HL-60 (cell line): ENCODE measurements around the gene PPP2R2D.

Experiments
- GABPA ChIP-seq: IDR thresholded peaks from 2 replicates; pipeline ENCODE4 v1.6.1; 2012; ENCODE audit warnings: low read depth
- POLR2AphosphoS5 ChIP-seq: IDR thresholded peaks from 2 replicates; pipeline ENCODE4 v1.6.1; 2012; ENCODE audit warnings: low read depth
- SPI1 ChIP-seq: IDR thresholded peaks from 2 replicates; pipeline ENCODE4 v1.6.1; 2012; ENCODE audit warnings: low read depth, mild to moderate bottlenecking, borderline replicate concordance
- TF ChIP-seq, protein P1 (sequence below): IDR thresholded peaks from one replicate; pipeline ENCODE4 v1.5.1; 2011; ENCODE audit warnings: low read length, control low read depth, inconsistent platforms; ENCODE audit not compliant: insufficient read depth
- TF ChIP-seq, protein P2 (sequence below): IDR thresholded peaks from 2 replicates; pipeline ENCODE4 v1.6.1; 2012; ENCODE audit warnings: low read depth; ENCODE audit not compliant: insufficient replicate concordance

DNA sequence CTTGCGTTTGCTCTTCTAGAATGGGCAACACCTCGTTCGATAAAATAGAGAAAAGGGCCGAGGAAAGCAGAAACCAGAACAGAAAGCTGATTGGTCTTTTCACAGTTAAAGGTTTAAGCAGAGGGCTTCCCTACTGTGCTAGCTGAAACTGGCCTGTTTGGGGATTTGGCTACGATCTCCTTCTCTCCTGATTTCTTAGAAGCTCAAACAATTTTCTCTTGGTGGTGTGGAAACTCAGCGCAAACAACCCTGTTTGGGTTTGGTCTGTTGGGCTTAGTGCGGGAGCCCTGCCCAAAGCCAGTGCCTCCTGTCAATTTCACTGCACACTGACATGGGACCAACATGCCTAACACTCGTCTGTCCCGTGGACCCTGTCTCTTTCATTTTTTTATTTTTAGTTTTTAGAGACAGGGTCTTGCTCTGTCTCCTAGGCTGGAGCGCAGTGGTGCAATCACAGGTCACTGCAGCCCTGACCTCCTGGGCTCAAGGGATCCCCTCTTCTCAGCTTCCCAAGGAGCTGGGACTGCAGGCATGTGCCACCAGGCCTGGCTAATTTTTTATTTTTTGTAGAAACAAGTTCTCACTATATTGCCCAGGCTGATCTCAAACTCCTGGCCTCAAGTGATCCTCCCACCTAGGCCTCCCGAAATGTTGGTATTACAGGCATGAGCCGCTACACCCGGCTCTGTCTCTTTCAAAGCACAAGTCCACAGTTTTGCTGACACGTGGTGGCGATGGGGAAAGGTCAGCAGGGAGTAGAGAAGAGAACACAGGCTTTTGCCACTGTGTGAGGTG, 97.4 kb downstream of the PPP2R2D start:
- no peak for TF ChIP-seq POLR2AphosphoS5
- TF ChIP-seq, protein P1, sequence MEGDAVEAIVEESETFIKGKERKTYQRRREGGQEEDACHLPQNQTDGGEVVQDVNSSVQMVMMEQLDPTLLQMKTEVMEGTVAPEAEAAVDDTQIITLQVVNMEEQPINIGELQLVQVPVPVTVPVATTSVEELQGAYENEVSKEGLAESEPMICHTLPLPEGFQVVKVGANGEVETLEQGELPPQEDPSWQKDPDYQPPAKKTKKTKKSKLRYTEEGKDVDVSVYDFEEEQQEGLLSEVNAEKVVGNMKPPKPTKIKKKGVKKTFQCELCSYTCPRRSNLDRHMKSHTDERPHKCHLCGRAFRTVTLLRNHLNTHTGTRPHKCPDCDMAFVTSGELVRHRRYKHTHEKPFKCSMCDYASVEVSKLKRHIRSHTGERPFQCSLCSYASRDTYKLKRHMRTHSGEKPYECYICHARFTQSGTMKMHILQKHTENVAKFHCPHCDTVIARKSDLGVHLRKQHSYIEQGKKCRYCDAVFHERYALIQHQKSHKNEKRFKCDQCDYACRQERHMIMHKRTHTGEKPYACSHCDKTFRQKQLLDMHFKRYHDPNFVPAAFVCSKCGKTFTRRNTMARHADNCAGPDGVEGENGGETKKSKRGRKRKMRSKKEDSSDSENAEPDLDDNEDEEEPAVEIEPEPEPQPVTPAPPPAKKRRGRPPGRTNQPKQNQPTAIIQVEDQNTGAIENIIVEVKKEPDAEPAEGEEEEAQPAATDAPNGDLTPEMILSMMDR = no peak
- TF ChIP-seq, protein P2, sequence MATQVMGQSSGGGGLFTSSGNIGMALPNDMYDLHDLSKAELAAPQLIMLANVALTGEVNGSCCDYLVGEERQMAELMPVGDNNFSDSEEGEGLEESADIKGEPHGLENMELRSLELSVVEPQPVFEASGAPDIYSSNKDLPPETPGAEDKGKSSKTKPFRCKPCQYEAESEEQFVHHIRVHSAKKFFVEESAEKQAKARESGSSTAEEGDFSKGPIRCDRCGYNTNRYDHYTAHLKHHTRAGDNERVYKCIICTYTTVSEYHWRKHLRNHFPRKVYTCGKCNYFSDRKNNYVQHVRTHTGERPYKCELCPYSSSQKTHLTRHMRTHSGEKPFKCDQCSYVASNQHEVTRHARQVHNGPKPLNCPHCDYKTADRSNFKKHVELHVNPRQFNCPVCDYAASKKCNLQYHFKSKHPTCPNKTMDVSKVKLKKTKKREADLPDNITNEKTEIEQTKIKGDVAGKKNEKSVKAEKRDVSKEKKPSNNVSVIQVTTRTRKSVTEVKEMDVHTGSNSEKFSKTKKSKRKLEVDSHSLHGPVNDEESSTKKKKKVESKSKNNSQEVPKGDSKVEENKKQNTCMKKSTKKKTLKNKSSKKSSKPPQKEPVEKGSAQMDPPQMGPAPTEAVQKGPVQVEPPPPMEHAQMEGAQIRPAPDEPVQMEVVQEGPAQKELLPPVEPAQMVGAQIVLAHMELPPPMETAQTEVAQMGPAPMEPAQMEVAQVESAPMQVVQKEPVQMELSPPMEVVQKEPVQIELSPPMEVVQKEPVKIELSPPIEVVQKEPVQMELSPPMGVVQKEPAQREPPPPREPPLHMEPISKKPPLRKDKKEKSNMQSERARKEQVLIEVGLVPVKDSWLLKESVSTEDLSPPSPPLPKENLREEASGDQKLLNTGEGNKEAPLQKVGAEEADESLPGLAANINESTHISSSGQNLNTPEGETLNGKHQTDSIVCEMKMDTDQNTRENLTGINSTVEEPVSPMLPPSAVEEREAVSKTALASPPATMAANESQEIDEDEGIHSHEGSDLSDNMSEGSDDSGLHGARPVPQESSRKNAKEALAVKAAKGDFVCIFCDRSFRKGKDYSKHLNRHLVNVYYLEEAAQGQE = no peak
- TF ChIP-seq GABPA = no peak
- TF ChIP-seq SPI1 = no peak
